Measurements from ENCODE around the gene ARPIN. TPM values are rescaled to one million over a fixed set of nuclear protein-coding genes. Genes with fewer than 3 reads are reported as not detected.
A peak's percentile ranks its signal among the peaks of the same experiment; 100 is the strongest.
"Not testable (repeated sequence)": the region's sequence is repeated elsewhere in the genome, so short reads cannot be mapped to it uniquely, and the experiment has no call there.

The ARPIN gene
- total RNA-seq, 2 donors from 2014 or later, result 31.7 to 36.7 TPM

- Histone ChIP-seq H3K9me3 (no peaks in the 10 kb centered on the region), H3K27ac (peak overlapping the region; percentile 75), H3K4me3 (no peak overlapping the region), H3K9ac (ENCODE audit: low read depth in 2 of 2, low read length in 2 of 2) (peak overlapping the region in 1 of 2 donors; percentile 21), H3K4me1 (peaks cover 9% of the 10 kb centered on the region), H3K36me3 (no peaks in the 10 kb centered on the region), H3K27me3 (no peaks in the 10 kb centered on the region)
- TF ChIP-seq CTCF (IDR thresholded peaks at IDR 0.05), result no peak
- intact Hi-C loops (cut with DNase I), result no loop called here
- peak; percentile 40 for DNase-seq
Observed at GRCh38 chr15:89947385-89947784, 34.6 kb upstream of the ARPIN start.

- Histone ChIP-seq H3K27ac (peak overlapping the region; percentile 75), H3K27me3 (no peaks in the 10 kb centered on the region), H3K4me1 (peaks cover 9% of the 10 kb centered on the region), H3K36me3 (no peaks in the 10 kb centered on the region), H3K9me3 (no peaks in the 10 kb centered on the region), H3K9ac (ENCODE audit: low read depth in 2 of 2, low read length in 2 of 2) (peak overlapping the region in 1 of 2 donors; percentile 21), H3K4me3 (no peak overlapping the region)
- intact Hi-C loops (cut with DNase I), result no loop called here
- peak; percentile 55 for DNase-seq
- TF ChIP-seq CTCF (IDR thresholded peaks at IDR 0.05), result no peak
Observed at GRCh38 chr15:89946681-89947299, 34.0 kb upstream of the ARPIN start.

GRCh38 chr15:89943721-89944120 is 31.0 kb upstream of the ARPIN start:
- intact Hi-C loops (cut with DNase I); H3K27me3 ChIP-seq; H3K4me1 ChIP-seq; H3K9ac ChIP-seq (ENCODE audit: low read depth in 2 of 2, low read length in 2 of 2); H3K36me3 ChIP-seq; H3K27ac ChIP-seq; H3K9me3 ChIP-seq; DNase-seq; H3K4me3 ChIP-seq: not testable (repeated sequence)

GRCh38 chr15:89939910-89940309 is 27.2 kb upstream of the ARPIN start:
- intact Hi-C loops (cut with DNase I), result no loop called here
- Histone ChIP-seq H3K4me1 (no peaks in the 10 kb centered on the region), H3K4me3 (no peak overlapping the region)

GRCh38 chr15:89939377-89939776 is 26.6 kb upstream of the ARPIN start:
- H3K9ac ChIP-seq (ENCODE audit: low read depth in 2 of 2, low read length in 2 of 2); H3K4me1 ChIP-seq; H3K36me3 ChIP-seq; H3K4me3 ChIP-seq; DNase-seq; intact Hi-C loops (cut with DNase I); H3K9me3 ChIP-seq; H3K27me3 ChIP-seq; H3K27ac ChIP-seq: not testable (repeated sequence)

More at GRCh38 chr15:89939910-89940309, 27.2 kb upstream of the ARPIN start:
- DNase-seq, result no peak
- no peaks in the 10 kb centered on the region for H3K9me3 ChIP-seq
- no peak overlapping the region for H3K27ac ChIP-seq
- no peaks in the 10 kb centered on the region for H3K36me3 ChIP-seq
- H3K9ac ChIP-seq (ENCODE audit: low read depth in 2 of 2, low read length in 2 of 2), result no peak overlapping the region
- no peak for TF ChIP-seq CTCF (IDR thresholded peaks at IDR 0.05)
- H3K27me3 ChIP-seq, result no peaks in the 10 kb centered on the region

- no peak overlapping the region for H3K9ac ChIP-seq (ENCODE audit: low read depth in 2 of 2, low read length in 2 of 2)
- H3K36me3 ChIP-seq, result no peaks in the 10 kb centered on the region
- no peaks in the 10 kb centered on the region for H3K27me3 ChIP-seq
- DNase-seq, result no peak
- intact Hi-C loops (cut with DNase I), result no loop called here
- no peak overlapping the region for H3K27ac ChIP-seq
- no peak for TF ChIP-seq CTCF (IDR thresholded peaks at IDR 0.05)
- no peaks in the 10 kb centered on the region for H3K9me3 ChIP-seq
- no peaks in the 10 kb centered on the region for H3K4me1 ChIP-seq
- no peak overlapping the region for H3K4me3 ChIP-seq
Observed at GRCh38 chr15:89937365-89938350, 24.9 kb upstream of the ARPIN start.

All from colonic mucosa (tissue), 4 donors.